GM19240 (cell line): ENCODE data around the gene SLC19A1.
"Not testable (repeated sequence)": the region's sequence is repeated elsewhere in the genome, so short reads cannot be mapped to it uniquely, and the experiment has no call there.

Experiments
- DNase-seq: peaks from one replicate; pipeline ENCODE4 v3.0.0; 2011; ENCODE audit warnings: low spot score; ENCODE audit not compliant: insufficient read length

SLC19A1 gene

DNA sequence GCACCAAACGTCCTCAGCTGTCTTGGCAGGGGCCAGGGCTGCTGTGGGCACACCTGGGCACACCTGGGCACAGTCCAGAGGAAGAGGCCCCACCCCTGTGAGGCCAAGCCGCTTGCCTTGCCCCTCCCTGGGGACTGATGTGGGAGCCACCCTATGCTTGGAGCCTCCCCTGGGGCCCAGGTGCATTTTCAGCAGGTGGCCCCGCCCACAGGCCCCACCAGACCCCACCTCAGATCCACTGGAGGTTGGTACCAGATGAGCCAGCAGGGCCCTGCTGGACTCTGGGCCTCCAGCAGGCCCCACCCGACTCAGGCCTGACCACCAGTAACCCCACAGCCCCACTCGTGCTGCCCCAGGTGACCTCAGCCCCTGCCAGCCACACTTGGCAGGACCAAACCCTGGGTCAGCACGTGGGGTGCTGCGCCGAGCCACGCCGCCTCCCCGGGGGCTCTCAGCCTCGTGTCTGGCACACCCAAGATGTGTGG, 8.8 kb downstream of the SLC19A1 start:
- DNase-seq: no peak

DNA sequence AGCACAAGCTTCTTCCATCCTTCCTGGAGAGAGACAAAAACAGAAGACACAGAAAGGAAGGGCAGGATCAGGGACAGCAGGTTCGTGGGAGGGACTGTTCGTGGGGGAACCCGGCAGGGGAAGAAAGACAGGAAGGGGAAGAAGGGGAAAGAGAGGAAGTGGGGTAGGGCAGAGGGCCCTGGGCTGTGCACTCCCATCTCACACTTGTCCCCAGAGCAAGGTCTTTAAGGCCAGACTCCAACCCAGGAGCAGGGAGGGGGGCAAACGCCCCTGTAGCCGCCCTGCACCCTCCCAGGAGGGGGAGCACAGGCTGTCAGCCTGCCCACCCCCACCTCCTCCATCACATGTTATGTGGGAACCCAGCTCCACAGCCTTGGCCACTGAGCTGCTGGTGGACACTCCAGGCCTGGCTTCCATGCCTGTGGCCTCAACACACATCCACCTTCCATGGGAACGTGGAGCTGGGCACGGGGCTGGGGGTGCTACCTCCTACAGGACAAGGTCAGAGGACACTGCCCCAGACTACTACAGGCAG, 9.3 kb downstream of the SLC19A1 start:
- no peak for DNase-seq

DNA sequence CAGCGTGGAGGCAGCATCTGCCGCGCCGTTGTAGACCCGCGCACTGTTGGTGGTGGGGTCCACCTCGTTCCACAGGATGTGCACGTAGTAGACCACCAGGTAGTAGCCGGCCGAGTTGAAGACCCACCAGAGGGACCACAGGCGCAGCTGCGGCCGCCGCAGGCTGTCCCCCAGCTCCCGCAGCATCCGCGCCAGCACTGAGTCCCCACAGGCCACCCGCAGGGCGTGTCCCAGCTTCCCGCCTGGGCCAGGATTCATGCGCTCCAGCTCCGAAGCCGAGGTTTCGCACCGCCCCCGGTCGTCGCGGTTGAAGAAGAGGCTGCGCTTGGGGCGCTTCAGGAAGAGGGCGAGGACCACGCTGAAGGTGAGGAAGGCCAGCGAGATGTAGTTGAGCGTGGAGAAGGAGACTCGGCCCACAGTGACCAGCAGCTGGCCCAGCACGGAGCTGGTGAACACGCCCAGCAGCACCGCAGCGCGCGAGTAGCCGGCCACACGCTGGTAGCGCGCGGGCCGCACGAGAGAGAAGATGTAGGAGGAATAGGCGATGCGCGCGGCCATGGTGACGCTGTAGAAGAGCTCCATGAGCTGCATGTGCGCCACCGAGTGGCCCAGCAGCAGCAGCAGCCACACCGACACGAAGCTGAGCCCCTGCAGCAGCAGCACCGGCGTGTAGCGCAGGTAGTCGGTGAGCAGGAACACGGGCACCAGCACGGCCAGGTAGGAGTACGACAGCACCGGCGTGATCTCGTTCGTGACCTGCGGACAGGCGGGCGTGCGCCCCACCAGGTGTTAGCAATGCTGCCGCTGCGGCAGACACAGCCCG, 10.6 kb downstream of the SLC19A1 start:
- DNase-seq: no peak

DNA sequence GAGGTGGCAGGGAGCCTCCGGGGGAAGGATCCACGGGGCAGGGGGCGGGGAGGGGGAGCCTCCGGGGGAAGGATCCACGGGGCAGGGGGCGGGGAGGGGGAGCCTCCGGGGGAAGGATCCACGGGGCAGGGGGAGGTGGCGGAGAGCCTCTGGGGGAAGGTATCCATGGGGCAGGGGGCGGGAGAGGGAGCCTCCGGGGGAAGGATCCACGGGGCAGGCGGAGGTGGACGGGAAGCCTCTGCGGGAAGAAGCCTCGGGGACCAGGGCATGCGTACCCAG, 11.2 kb downstream of the SLC19A1 start:
- not testable (repeated sequence) for DNase-seq

DNA sequence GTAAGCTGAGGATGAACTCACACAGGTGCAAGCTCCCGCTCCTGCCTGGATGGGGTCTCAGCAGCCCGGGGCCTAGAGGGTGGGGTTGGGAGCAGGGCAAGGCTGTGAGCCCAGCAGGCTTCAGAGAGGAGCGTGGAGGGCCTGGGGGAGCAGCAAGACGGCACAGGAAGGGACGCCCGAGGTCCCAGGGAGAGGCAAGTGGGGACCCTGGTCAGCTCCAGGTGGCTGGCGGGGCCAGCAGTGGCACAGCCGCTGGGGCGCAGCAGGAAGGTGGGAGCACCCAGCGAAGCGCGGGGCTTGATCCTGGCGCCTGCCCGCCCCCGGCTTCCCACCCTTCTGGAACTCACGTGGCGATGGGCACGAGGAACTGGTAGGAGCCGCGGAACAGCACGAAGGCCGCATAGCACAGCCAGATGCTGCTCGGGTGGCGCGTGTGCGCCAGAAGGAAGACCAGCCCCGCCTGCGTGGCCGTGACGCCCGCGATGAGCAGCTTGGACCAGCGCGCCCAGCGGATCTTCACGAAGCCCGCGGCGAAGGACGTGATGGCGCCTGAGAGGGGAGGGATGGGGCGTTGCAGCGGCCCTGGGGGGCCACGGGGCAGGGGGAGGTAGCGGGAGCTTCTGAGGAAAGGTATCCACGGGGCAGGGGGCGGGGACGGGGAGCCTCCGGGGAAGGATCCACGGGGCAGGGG, 11.7 kb downstream of the SLC19A1 start:
- DNase-seq: no peak

DNA sequence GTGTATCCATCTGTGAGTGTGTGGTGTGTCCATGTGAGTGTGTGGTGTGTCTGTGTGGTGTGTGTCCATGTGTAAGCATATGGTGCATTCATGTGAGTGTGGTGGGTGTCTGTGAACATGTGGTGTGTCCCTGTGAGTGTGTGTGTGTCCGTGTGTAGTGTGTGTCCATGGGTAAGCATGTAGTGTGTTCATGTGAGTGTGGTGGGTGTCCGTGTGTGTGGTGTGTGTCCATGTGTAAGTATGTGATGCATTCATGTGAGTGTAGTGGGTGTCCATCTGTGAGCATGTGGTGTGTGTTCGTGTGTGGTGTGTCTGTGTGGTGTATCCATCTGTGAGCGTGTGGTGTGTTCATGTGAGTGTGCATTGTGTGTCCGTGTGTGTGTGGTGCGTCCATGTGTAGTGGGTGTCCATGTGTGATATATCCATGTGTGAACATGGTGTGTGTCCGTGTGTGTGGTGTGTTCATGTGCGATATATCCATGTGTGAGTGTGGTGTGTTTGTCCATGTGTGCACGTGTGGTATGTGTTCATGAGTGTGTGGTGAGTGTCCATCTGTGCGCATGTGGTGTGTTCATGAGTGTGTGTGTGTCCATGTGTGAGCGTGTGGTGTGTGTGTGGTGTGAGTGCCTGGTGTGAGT, 12.3 kb downstream of the SLC19A1 start:
- no peak for DNase-seq

DNA sequence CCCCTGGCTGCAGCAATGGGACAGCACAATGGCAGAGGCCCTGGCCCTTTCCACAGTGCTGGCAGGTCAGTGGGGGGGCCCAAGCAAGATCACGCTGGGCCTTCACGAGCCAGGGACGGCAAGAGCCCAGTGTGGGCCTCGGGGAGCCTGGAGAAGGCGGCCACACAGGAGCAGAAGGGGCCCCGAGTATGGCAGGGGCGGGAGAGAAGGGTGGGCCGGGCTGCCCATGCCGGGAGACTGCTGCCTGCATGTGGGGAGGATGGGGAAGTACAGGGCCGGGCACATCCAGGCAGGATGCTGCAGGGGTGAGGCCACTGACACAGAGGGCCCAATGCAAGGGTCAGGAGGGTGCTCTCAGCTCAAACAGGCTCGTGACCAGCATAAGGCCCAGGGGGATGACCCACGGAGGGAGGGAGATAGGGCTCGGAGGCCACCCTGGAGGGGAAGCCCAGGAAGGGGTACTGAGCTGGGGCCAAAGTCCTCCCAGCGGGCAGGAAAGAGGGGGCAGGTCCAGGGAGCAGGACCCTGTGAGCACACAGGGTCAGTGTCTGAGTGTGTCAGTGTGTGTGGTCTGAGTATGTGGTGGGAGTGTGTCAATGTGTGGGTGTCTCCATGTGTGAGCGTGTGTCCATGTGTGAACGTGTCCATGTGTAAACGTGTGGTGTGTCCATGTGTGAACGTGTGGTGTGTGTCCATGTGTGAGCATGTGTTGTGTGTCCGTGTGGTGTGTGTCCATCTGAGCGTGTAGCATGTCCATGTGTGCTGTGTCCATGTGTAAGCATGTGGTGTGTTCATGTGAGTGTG, 13.1 kb downstream of the SLC19A1 start:
- DNase-seq: no peak

DNA sequence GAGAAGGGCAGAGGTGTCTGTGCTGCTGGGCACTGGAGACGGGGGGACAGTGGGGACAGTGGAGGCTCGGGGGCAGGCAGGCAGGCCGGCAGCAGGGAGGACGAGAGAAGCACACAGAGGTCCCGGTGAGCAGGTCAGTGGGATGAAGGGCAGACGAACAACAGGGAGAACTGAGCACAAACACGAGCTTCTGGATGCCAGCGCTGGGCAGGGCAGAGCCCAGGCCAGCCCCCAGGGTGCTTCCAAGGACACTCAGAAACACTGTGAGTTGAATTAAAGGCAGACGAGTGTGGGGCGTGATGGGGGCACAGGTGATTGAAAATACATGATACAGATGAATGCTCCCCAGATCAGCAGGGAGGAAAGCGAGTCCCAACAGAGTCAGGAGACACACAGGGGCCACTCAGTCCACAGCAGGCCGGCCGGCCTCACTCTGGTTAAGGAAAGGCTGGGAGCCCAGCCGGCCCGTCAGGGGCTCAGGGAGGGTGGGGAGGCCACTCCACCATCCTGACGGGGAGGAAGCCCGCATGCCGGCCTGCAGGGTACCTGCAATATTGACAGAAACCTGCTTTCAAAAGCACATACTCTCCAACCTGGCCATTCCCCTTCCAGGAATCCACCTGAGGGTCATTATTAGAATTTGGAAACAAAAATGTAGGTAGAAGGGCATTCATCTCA, 14.1 kb downstream of the SLC19A1 start:
- DNase-seq: no peak

DNA sequence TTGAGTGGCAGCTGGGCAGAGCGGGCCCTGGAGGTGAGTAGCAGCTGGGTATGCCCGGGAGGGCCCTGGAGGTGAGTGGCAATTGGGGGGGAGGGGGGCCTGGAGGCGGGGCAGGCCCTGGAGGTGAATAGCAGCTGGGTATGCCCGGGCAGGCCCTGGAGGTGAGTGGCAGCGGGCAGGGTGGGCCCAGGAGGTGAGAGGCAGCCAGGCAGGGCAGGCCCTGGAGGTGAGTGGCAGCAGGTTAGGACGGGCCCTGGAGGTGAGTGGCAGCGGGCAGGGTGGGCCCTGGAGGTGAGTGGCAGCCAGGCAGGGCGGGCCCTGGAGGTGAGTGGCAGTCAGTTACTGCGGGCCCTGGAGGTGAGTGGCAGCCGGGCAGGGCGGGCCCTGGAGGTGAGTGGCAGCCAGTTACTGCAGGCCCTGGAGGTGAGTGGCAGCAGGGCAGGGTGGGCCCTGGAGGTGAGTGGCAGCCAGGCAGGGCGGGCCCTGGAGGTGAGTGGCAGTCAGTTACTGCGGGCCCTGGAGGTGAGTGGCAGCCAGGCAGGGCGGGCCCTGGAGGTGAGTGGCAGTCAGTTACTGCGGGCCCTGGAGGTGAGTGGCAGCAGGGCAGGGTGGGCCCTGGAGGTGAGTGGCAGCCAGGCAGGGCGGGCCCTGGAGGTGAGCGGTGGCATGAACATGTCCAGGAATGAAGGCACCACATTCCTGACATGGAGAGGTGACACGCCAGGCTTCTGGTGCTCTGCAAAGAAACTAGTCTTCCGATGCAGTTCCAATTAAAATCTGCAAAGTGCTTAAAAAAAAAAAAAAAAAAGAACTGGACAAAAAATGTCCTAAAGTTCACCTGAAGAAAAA, 14.9 kb downstream of the SLC19A1 start:
- not testable (repeated sequence) for DNase-seq

DNA sequence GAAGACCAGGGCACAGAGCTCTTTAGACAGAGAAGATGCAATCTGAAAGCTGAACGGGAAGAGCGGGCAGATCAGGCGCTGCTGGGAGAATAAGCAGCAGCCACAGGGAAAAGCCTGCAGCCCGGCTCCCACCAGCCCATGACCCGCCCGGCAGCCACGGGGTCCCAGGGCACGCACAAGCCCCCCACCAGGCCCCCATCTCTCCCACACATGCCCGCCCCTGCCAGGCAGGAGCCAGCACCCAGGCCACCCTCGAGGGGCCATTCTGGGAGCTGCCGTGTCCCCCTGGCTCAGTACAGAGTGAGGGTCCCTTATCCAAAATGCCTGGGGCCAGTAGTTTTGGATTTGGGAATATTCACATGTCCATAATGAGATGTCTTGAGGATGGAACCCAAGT, 16.3 kb downstream of the SLC19A1 start:
- DNase-seq: no peak

DNA sequence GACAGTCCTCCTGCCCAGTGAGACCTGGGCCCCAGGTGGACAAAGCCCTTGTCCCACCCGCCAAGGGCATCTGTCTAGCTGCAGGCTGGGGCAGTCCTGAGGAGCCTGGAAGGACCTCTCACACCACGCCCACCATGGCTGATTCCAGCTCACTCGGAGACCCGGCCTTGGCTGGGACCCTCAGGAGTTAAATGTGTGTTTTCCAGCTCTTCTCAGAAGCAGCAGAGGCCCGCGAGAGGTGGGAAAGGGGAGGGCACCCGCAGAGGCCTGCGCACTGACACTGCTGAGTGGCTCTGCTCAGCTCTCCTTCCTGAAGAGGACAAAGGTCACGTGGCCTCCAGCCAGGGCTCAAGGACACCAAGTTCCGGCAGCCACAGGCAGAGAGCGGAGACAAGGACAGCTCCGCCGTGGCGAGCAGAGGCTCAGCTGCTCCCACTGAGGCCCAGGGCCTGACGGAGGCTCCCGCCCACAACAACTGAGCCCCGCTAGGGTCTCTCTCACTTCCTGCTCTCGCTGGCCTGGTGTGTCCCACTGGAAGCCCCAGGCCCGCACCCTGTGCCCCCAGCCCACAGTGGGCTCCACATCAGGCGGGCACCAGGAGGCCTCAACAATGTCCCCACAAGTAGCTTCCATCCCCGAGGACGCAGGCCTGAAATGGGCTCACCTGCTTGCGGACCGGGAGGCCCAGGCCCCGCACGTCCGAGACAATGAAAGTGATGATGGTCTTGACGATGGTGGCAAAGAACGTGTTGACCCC, 16.9 kb downstream of the SLC19A1 start:
- no peak for DNase-seq

DNA sequence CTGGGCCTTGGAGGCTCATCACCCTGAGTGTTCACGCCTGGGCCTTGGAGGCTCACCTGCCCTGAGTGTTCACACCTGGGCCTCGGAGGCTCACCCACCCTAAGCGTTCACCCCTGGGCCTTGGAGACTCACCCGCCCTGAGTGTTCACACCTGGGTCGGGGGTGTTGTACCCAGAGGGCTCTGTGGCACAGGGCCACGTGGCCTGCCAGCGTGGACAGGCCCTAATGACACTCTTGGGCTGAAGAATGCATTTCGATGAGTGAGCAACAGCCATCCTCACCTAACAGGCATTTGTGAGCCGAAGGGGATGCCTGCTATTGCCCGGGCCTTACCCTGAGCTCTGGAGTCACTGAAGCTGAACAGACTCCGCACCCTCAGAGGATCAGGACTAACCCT, 17.5 kb downstream of the SLC19A1 start:
- no peak for DNase-seq

DNA sequence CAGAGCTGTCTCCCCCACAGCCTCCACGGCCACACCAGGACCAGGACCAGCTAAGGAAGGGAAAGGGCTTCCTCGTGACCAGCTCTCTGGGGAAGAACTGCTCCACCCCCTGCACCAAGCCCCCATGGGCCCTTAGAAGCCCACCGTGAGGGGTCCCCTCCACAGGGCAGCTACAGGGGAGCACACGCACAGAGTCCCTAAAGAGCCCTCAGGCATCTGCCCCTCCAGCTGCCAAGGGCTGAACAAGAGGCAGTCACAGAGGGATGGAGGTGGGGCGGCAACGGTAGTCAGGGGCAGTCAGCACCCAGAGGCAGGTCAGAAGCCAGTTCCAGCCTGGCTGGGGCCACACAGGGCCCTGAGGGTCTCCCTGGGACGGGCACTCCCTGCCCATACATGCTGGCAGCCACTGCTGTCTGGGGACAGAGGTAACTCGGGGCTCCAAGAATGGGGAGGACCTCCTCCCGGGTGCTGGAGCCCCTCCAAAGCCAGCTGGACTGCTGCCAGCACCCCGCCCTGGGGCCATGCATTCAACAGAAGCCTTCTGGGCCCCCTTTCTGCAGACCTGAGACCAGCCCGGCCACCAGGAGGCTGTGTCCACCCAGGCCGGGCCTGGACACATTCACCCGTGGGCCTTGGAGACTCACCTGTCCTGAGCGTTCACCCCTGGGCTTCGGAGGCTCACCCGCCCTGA, 18.7 kb downstream of the SLC19A1 start:
- no peak for DNase-seq

DNA sequence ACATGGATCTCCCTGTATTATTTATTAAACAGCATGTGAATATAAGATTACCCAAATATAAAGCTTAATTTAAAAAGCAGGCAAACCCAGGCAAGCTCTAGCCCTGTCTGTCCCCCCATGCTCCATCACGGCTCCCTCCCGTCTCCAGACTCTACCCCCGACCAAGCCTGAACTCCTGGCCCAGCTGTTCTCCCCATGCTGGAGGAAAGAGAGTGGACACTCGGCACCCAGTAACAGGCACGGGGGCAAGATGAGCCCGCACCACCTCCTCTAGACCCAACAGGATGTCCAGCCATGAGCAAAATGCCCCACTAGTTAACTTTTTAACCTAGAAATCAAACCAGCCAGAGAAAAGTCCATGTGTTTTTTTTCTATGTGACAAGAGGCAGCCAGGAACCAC, 19.3 kb downstream of the SLC19A1 start:
- DNase-seq: no peak

DNA sequence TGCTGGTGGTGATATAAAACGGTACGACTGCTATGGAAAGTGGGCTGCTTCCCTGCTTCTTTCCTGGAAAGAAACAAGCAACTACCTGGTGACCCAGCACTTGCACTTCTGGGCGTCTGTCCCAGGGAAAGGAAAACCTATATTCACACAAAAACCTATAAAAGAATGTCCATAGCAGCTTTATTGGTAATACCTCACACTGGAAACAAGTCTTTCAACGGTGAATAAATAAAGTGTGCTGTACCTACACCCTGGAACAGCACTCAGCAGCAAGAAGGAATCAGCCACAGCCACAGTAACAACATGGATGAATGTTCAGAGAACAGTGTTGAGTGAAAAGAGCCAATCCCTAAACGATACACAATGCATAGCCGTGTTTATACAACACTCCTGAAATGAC, 19.9 kb downstream of the SLC19A1 start:
- DNase-seq: no peak

DNA sequence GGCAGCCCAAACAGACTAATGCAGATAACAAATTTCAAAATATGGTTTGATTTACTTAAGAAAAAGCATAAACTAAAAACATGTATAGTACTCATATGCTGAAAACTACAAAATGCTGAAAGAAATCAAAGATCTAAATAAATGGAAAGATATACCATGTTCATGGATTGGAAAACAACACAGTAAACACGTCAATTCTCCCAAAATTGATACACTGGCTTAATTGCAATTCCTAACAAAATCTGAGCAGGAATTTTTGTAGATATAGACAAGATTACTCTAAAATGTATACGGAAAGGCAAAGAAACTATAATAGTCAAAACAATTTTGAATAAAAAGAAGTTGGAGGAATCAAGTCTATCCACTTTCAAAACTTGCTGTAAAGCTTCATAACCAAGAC, 21.0 kb downstream of the SLC19A1 start:
- DNase-seq: no peak

DNA sequence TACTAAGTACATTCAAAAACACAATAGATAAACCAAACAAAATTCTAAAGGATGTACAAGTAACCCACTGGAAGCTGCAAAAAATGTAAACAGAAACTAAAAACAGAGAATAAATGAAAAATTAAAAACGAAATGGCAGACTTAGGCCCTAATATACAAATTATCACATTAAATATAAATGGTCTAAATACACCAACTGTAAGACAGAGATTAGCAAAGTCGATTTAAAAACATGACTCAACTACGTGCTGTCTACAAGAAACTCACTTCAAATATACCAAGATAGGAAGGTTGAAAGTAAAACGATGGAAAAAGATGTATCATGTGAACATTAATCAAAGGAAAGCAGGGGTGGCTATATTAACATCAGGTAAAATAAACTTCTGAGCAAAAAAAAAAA, 23.1 kb downstream of the SLC19A1 start:
- no peak for DNase-seq

DNA sequence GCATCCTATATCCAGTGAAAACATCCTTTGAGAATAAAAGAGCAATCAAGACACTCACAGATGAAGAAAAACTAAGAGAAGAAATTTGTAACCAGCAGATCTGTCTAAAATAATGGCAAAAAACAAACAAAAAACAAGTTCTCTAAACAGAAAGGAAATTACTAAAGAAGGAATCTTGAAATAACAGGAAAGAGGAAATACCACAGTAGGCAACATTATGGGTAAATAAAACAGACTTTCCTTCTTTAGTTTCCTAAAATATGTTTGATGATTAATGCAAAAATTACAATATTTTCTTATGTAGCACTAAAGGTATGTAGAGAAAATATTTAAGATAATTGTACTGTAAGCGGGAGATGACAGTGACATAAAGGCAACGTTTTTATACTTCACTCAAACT, 23.5 kb downstream of the SLC19A1 start:
- no peak for DNase-seq
